ENCODE results near the gene TERB1. TPM values are rescaled to one million over a fixed set of nuclear protein-coding genes. Genes with fewer than 3 reads are reported as not detected.

Gene TERB1
- polyA plus RNA-seq, 1 of the 3 experiments (the other 2 are of a cell fraction), result 0.08 TPM

GRCh38 chr16:66751053-66751302 is 50.4 kb downstream of the TERB1 start:
- peaks cover 41% of the 10 kb centered on the region for H4K20me1 ChIP-seq (ENCODE audit: insufficient read depth)
- peaks cover 15 to 17% of the 10 kb centered on the region in 2 experiments; a peak in 2 of 4 replicates for H3K4me1 ChIP-seq (ENCODE audit: control insufficient read depth in 1 of 2, insufficient read depth in 2 of 2, low read depth in 1 of 2, low read length in 1 of 2)
- peak overlapping the region; percentile 87 to 91 for H3K4me3 ChIP-seq (ENCODE audit: low read depth in 2 of 2, low read length in 1 of 2)
- H3K9me3 ChIP-seq, result no peaks in the 10 kb centered on the region
- ChIA-PET CTCF (interaction anchor here (0.6 to 4.0 kb wide), 21 partner anchors 11 to 203 kb away, joined by 3 to 68 read pairs (median 7); partner anchors contain the start of genes NAE1 and PDP2), POLR2A (interaction anchor here (0.7 to 2.5 kb wide), 5 partner anchors 9 to 122 kb away, joined by 3 to 7 read pairs (median 3); no protein-coding TSS in a partner anchor)
- H3K4me2 ChIP-seq, result peak overlapping the region; percentile 79
- H2AFZ ChIP-seq (ENCODE audit: low read depth), result peak overlapping the region; percentile 81; the same call in 1 of the 2 replicates
- no peaks in the 10 kb centered on the region for H3K9me2 ChIP-seq
- H3F3A ChIP-seq (replicated peaks; ENCODE audit: insufficient read depth), result no peaks in the 10 kb centered on the region
- H3K9ac ChIP-seq, result peak overlapping the region; percentile 99
- WGBS (ENCODE audit: low lambda C conversion rate), result under 1% methylated on average over 21 of the region's 22 CpGs
- peaks cover 54% of the 10 kb centered on the region for H3K79me2 ChIP-seq (ENCODE audit: insufficient read depth)
- H3K27ac ChIP-seq (ENCODE audit: low read depth in 2 of 2, low read length in 1 of 2), result peak overlapping the region; percentile 75 to 92; a peak in 3 of 4 replicates
- H3K36me3 ChIP-seq (replicated peaks in 1 of 2; ENCODE audit: control insufficient read depth in 1 of 2, insufficient read depth in 2 of 2, low read length in 1 of 2), result peaks cover 23 to 38% of the 10 kb centered on the region in 2 experiments
- TF ChIP-seq FOXM1 (IDR thresholded peaks at IDR 0.05; ENCODE audit: low read depth) (no peak), RFX5 (IDR thresholded peaks at IDR 0.05; ENCODE audit: low read length) (no peak), RAD21 (IDR thresholded peaks at IDR 0.05; ENCODE audit: low read length) (no peak), ELF1 (IDR thresholded peaks at IDR 0.05) (no peak), MXI1 (IDR thresholded peaks at IDR 0.05; ENCODE audit: low read depth, low read length) (no peak), SIN3A (IDR thresholded peaks at IDR 0.05; ENCODE audit: borderline replicate concordance, low read depth, low read length) (no peak), EZH2phosphoT487 (IDR thresholded peaks at IDR 0.05; ENCODE audit: borderline replicate concordance, low read depth) (no peak), GATA2 (CRISPR knock-in tag; IDR thresholded peaks at IDR 0.05) (no peak), GABPA (IDR thresholded peaks at IDR 0.05; ENCODE audit: low read depth) (no peak), MEF2A (IDR thresholded peaks at IDR 0.05; ENCODE audit: borderline replicate concordance, low read depth) (no peak)
- TF ChIP-seq, protein P1, sequence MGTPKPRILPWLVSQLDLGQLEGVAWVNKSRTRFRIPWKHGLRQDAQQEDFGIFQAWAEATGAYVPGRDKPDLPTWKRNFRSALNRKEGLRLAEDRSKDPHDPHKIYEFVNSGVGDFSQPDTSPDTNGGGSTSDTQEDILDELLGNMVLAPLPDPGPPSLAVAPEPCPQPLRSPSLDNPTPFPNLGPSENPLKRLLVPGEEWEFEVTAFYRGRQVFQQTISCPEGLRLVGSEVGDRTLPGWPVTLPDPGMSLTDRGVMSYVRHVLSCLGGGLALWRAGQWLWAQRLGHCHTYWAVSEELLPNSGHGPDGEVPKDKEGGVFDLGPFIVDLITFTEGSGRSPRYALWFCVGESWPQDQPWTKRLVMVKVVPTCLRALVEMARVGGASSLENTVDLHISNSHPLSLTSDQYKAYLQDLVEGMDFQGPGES (IDR thresholded peaks at IDR 0.05; ENCODE audit: low read depth, low read length), result no peak
- TF ChIP-seq, protein P2, sequence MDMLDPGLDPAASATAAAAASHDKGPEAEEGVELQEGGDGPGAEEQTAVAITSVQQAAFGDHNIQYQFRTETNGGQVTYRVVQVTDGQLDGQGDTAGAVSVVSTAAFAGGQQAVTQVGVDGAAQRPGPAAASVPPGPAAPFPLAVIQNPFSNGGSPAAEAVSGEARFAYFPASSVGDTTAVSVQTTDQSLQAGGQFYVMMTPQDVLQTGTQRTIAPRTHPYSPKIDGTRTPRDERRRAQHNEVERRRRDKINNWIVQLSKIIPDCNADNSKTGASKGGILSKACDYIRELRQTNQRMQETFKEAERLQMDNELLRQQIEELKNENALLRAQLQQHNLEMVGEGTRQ (IDR thresholded peaks at IDR 0.05; ENCODE audit: borderline replicate concordance, low read depth, low read length), result no peak
- peak; percentile 82 for DNase-seq
- no peaks in the 10 kb centered on the region for H3K27me3 ChIP-seq (ENCODE audit: insufficient read depth)

DNA sequence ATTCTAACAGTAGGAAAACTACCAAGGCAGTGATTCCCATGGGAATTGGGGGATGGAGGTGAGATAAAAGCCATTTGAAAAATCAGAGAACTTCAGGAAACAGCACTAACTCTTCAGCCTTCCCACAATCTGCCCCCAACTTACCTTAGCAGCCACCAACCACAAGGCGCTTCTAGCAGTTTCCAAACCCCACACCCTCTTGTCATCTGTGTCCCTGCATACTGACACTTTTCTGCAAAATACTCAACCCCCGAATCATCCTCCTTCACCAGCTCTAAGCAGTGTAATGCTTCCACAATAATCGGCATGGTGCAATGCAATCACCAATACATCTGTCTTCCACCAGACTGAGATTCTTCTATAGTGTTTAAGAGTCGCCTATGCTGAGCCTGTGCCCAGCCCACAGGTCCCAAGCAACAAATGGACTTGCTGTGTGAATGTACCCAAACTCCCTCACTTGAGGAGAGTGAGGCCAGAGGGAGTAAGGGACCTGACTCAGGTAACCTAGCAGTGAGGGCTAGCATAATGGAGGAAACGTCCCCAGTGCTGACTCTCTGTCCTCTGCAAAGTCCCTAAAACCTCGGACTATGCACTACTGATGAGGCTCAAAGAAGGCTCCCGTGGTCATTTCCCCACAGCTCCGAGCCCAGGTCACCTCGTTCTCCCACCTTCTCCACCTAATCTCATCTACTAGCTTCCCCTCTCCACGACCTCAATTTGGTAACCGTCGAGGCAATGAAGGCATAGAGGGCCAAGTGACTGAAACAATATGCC is 50.9 kb downstream of the TERB1 start:
- Histone ChIP-seq H3K79me2 (ENCODE audit: insufficient read depth) (peaks cover 59% of the 10 kb centered on the region), H3K36me3 (replicated peaks in 1 of 2; ENCODE audit: control insufficient read depth in 1 of 2, insufficient read depth in 2 of 2, low read length in 1 of 2) (peaks cover 23 to 42% of the 10 kb centered on the region in 2 experiments), H3K27me3 (ENCODE audit: insufficient read depth) (no peaks in the 10 kb centered on the region), H3K9me2 (no peaks in the 10 kb centered on the region), H3K4me1 (ENCODE audit: control insufficient read depth in 1 of 2, insufficient read depth in 2 of 2, low read depth in 1 of 2, low read length in 1 of 2) (peaks cover 15 to 17% of the 10 kb centered on the region in 2 experiments; a peak in 2 of 4 replicates), H3K27ac (ENCODE audit: low read depth in 2 of 2, low read length in 1 of 2) (peak overlapping the region; percentile 75 to 92; a peak in 3 of 4 replicates), H3K4me2 (peak overlapping the region; percentile 79), H3K9me3 (no peaks in the 10 kb centered on the region), H4K20me1 (ENCODE audit: insufficient read depth) (peaks cover 41% of the 10 kb centered on the region), H3K4me3 (ENCODE audit: low read depth in 2 of 2, low read length in 1 of 2) (peak overlapping the region; percentile 87 to 91), H2AFZ (ENCODE audit: low read depth) (0 out of 2 replicates have a peak overlapping the region, but pooled peaks have one; percentile 81), H3K9ac (peak overlapping the region; percentile 99), H3F3A (replicated peaks; ENCODE audit: insufficient read depth) (no peaks in the 10 kb centered on the region)
- POLR2A ChIA-PET, result interaction anchor here (0.5 to 2.5 kb wide), 3 partner anchors 9 to 21 kb away, joined by 3 to 7 read pairs (median 3); no protein-coding TSS in a partner anchor
- 12% methylated on average over 11 of the region's 12 CpGs for WGBS (ENCODE audit: low lambda C conversion rate)
- CTCF ChIA-PET, result interaction anchor here (1.4 to 4.0 kb wide), 10 partner anchors 11 to 117 kb away, joined by 4 to 68 read pairs (median 14); partner anchors contain the start of gene NAE1
- no peak for DNase-seq
- TF ChIP-seq MAX (IDR thresholded peaks at IDR 0.05; ENCODE audit: low read depth) (no peak), CTCF (IDR thresholded peaks at IDR 0.05) (no peak), FOXJ3 (CRISPR knock-in tag; IDR thresholded peaks at IDR 0.05) (no peak), TCF12 (IDR thresholded peaks at IDR 0.05) (no peak), PBX3 (IDR thresholded peaks at IDR 0.05) (no peak), RAD21 (IDR thresholded peaks at IDR 0.05; ENCODE audit: low read length) (no peak), TEAD4 (IDR thresholded peaks at IDR 0.05; ENCODE audit: borderline replicate concordance, insufficient read depth) (no peak), RXRA (IDR thresholded peaks at IDR 0.05; ENCODE audit: borderline replicate concordance, low read depth) (no peak)
